MM.1S (cell line): ENCODE data around the gene C19orf81.

Experiments used
- DNase-seq: peaks from one replicate; pipeline ENCODE4 v3.0.0-alpha.2; 2015
- H2AFZ ChIP-seq: fragments of 300-600 bp; sonication (generic); 2 replicates; pipeline ENCODE4 v1.6.0; 2016; ENCODE audit warnings: antibody characterized with exemption, low read length
- H3F3A ChIP-seq: fragments of 300-600 bp; sonication (generic); 2 replicates; pipeline ENCODE4 v1.6.1; 2016; ENCODE audit warnings: mild to moderate bottlenecking, antibody characterized with exemption, low read length, moderate library complexity, mixed read lengths; ENCODE audit not compliant: insufficient read depth
- H3K27ac ChIP-seq: fragments of 300-600 bp; sonication (generic); 2 replicates; pipeline ENCODE4 v1.5.1; 2016; ENCODE audit warnings: mild to moderate bottlenecking, low read length
- H3K27me3 ChIP-seq: fragments of 300-600 bp; sonication (generic); replicated peaks from 2 replicates; pipeline ENCODE4 v1.6.0; 2016; ENCODE audit warnings: low read length; ENCODE audit not compliant: insufficient read depth
- H3K36me3 ChIP-seq: fragments of 300-600 bp; sonication (generic); replicated peaks from 2 replicates; pipeline ENCODE4 v1.6.1; 2016; ENCODE audit warnings: mild to moderate bottlenecking, low read length, mixed read lengths; ENCODE audit not compliant: insufficient read depth
- H3K4me1 ChIP-seq: fragments of 300-600 bp; sonication (generic); 2 replicates; pipeline ENCODE4 v1.6.1; 2016; ENCODE audit warnings: low read length, mixed read lengths
- H3K4me2 ChIP-seq: fragments of 300-600 bp; sonication (generic); 2 replicates; pipeline ENCODE4 v1.6.0; 2016; ENCODE audit warnings: low read depth, low read length
- H3K4me3 ChIP-seq: fragments of 300-600 bp; sonication (generic); 2 replicates; pipeline ENCODE4 v1.5.1; 2016; ENCODE audit warnings: low read length, mixed read lengths
- H3K79me2 ChIP-seq: fragments of 300-600 bp; sonication (generic); 2 replicates; pipeline ENCODE4 v1.6.1; 2016; ENCODE audit warnings: mixed run types, low read length, mixed read lengths
- H3K9ac ChIP-seq: fragments of 300-600 bp; sonication (generic); 2 replicates; pipeline ENCODE4 v1.6.1; 2016; ENCODE audit warnings: low read length, mixed read lengths
- H3K9me2 ChIP-seq: fragments of 300-600 bp; sonication (generic); replicated peaks from 2 replicates; pipeline ENCODE4 v1.6.1; 2016; ENCODE audit warnings: mild to moderate bottlenecking, low read length, mixed read lengths; ENCODE audit not compliant: insufficient read depth
- H3K9me3 ChIP-seq: fragments of 300-600 bp; sonication (generic); replicated peaks from 2 replicates; pipeline ENCODE4 v1.6.1; 2016; ENCODE audit warnings: mild to moderate bottlenecking, low read length, mixed read lengths; ENCODE audit not compliant: insufficient read depth
- H4K20me1 ChIP-seq: fragments of 300-600 bp; sonication (generic); 2 replicates; pipeline ENCODE4 v1.6.1; 2016; ENCODE audit warnings: mild to moderate bottlenecking, low read length, moderate library complexity, mixed read lengths; ENCODE audit not compliant: insufficient read depth
- EZH2 ChIP-seq: fragments of 300-600 bp; sonication (generic); optimal IDR thresholded peaks from 2 replicates; pipeline ENCODE3; 2017; ENCODE audit warnings: low read depth, mild to moderate bottlenecking, antibody characterized with exemption, low read length, mixed read lengths
- EZH2phosphoT487 ChIP-seq: fragments of 300-600 bp; sonication (generic); IDR thresholded peaks from 2 replicates; pipeline ENCODE4 v1.6.1; 2018; ENCODE audit warnings: antibody characterized with exemption, low read length
- TF ChIP-seq, protein P1 (sequence below): fragments of 300-600 bp; sonication (generic); IDR thresholded peaks from 2 replicates; pipeline ENCODE4 v1.5.1; 2016; ENCODE audit warnings: antibody characterized with exemption, low read length, mixed read lengths

Gene C19orf81

DNA sequence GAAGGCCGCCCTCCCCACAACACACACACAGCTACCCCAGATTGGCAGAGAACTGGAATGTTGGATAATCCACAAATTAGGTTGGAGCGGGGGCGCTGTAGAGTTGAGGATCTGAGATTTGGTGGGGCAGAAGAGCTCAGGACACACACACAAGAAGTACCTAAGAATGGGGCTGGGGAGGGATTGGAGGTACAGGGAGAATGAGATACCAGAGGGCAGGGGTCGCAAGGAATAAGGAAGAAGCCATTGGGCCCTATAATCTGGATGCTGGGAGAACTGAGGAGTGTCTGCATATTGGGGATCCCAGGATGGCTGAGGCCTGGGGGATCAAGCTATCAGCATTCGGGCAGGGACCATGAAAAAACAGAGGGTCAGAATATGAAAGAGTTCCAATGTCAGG is 21.1 kb upstream of the C19orf81 start:
- H3K9me3 ChIP-seq = no peaks in the 10 kb centered on the region
- no peak overlapping the region for H3K4me2 ChIP-seq
- no peak overlapping the region for H3K4me3 ChIP-seq
- no peaks in the 10 kb centered on the region for H3K4me1 ChIP-seq
- TF ChIP-seq, protein P1, sequence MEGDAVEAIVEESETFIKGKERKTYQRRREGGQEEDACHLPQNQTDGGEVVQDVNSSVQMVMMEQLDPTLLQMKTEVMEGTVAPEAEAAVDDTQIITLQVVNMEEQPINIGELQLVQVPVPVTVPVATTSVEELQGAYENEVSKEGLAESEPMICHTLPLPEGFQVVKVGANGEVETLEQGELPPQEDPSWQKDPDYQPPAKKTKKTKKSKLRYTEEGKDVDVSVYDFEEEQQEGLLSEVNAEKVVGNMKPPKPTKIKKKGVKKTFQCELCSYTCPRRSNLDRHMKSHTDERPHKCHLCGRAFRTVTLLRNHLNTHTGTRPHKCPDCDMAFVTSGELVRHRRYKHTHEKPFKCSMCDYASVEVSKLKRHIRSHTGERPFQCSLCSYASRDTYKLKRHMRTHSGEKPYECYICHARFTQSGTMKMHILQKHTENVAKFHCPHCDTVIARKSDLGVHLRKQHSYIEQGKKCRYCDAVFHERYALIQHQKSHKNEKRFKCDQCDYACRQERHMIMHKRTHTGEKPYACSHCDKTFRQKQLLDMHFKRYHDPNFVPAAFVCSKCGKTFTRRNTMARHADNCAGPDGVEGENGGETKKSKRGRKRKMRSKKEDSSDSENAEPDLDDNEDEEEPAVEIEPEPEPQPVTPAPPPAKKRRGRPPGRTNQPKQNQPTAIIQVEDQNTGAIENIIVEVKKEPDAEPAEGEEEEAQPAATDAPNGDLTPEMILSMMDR = no peak
- TF ChIP-seq EZH2phosphoT487 = no peak
- no peak for TF ChIP-seq EZH2
- H3K9me2 ChIP-seq = no peaks in the 10 kb centered on the region
- H3K36me3 ChIP-seq = no peaks in the 10 kb centered on the region
- no peaks in the 10 kb centered on the region for H3F3A ChIP-seq
- no peaks in the 10 kb centered on the region for H3K79me2 ChIP-seq
- H3K9ac ChIP-seq = no peak overlapping the region
- H4K20me1 ChIP-seq = no peaks in the 10 kb centered on the region
- no peak overlapping the region for H2AFZ ChIP-seq
- H3K27ac ChIP-seq = no peak overlapping the region
- peaks cover 44% of the 10 kb centered on the region for H3K27me3 ChIP-seq
- DNase-seq = no peak

DNA sequence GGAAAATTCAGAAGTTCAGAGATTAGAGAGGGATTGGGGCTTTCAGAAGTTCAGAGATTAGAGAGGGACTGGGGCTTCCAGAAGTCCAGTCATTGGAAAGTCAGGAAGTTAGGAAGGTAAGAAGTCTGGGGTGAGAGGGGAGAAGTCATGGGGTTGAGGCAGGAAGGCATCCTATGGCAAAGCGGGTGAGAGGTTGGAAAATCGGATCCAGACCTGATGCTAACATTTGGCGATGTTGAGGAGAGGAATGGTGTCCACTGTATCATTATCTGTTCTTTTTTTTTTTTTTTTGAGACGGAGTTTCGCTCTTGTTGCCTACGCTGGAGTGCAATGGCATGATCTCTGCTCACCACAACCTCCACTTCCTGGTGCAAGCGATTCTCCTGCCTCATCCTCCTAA is 20.7 kb upstream of the C19orf81 start:
- Histone ChIP-seq H3K4me3 (no peak overlapping the region), H3K9me2 (no peaks in the 10 kb centered on the region), H2AFZ (no peak overlapping the region), H3F3A (no peaks in the 10 kb centered on the region), H3K27ac (no peak overlapping the region), H3K4me2 (no peak overlapping the region), H3K36me3 (no peaks in the 10 kb centered on the region), H3K9me3 (no peaks in the 10 kb centered on the region), H3K9ac (no peak overlapping the region), H3K79me2 (no peaks in the 10 kb centered on the region), H4K20me1 (no peaks in the 10 kb centered on the region), H3K4me1 (no peaks in the 10 kb centered on the region), H3K27me3 (peaks cover 47% of the 10 kb centered on the region)
- TF ChIP-seq EZH2phosphoT487 = no peak
- no peak for TF ChIP-seq EZH2
- TF ChIP-seq, protein P1 = no peak
- DNase-seq = no peak

GRCh38 chr19:50629194-50629593 is 20.1 kb upstream of the C19orf81 start:
- Histone ChIP-seq H3K27ac (no peak overlapping the region), H2AFZ (no peak overlapping the region), H3K9me2 (no peaks in the 10 kb centered on the region), H3K27me3 (peaks cover 48% of the 10 kb centered on the region), H3K9me3 (no peaks in the 10 kb centered on the region), H3K9ac (no peak overlapping the region), H4K20me1 (no peaks in the 10 kb centered on the region), H3F3A (no peaks in the 10 kb centered on the region), H3K4me2 (no peak overlapping the region), H3K4me1 (no peaks in the 10 kb centered on the region), H3K36me3 (no peaks in the 10 kb centered on the region), H3K79me2 (no peaks in the 10 kb centered on the region), H3K4me3 (no peak overlapping the region)
- TF ChIP-seq, protein P1 = no peak
- TF ChIP-seq EZH2 = no peak
- TF ChIP-seq EZH2phosphoT487 = no peak
- no peak for DNase-seq

- Histone ChIP-seq H3K4me2 (no peak overlapping the region), H3K4me3 (no peak overlapping the region), H3K9me3 (no peaks in the 10 kb centered on the region), H3K79me2 (no peaks in the 10 kb centered on the region), H3K9me2 (no peaks in the 10 kb centered on the region), H3K27ac (no peak overlapping the region), H3F3A (no peaks in the 10 kb centered on the region), H3K27me3 (peaks cover 45% of the 10 kb centered on the region), H3K4me1 (no peaks in the 10 kb centered on the region), H3K9ac (no peak overlapping the region), H4K20me1 (no peaks in the 10 kb centered on the region), H3K36me3 (no peaks in the 10 kb centered on the region), H2AFZ (no peak overlapping the region)
- DNase-seq = no peak
- TF ChIP-seq, protein P1 = no peak
- no peak for TF ChIP-seq EZH2
- TF ChIP-seq EZH2phosphoT487 = no peak
These were observed 19.4 kb upstream of the C19orf81 start for GRCh38 chr19:50629801-50630200.
